Omental fat pad (tissue), 4 donors: ENCODE measurements around the gene PLXNB2. TPM values are rescaled to one million over a fixed set of nuclear protein-coding genes. Genes with fewer than 3 reads are reported as not detected.

Experiments
- ATAC-seq: fragments of 150-250 bp; one replicate; pipeline ENCODE4 v1.9.1; 2016; ENCODE audit warnings: mild to moderate bottlenecking, moderate library complexity; ENCODE audit not compliant: low FRiP score
- DNase-seq: peaks from one replicate; pipeline ENCODE4 v3.0.0-alpha.2; 2019; ENCODE audit warnings: low spot score
- CTCF ChIP-seq, 3 donors: fragments of 450-650 bp; IDR thresholded peaks; one replicate each; pipeline ENCODE4 v1.5.1; 2016 to 2017; ENCODE audit warnings: antibody characterized with exemption in 3 of 3, mild to moderate bottlenecking in 3 of 3, moderate library complexity in 2 of 3
- total RNA-seq, 4 donors: library from RNA; depleted of rRNA; stranded (reverse); fragments of >200 nt; gene quantifications; one replicate each; pipeline ENCODE4 v1.1.0, GENCODE V29; 2016

Gene PLXNB2
- total RNA-seq, 4 donors from 2014 or later = 91.4 to 130 (median 115) TPM

- no peak for TF ChIP-seq CTCF (IDR thresholded peaks at IDR 0.05)
- DNase-seq (no peak), ATAC-seq (no peak)
Measured at GRCh38 chr22:50310031-50310722, 2.7 kb upstream of the PLXNB2 start.

- ATAC-seq (no peak), DNase-seq (no peak)
- TF ChIP-seq CTCF (IDR thresholded peaks at IDR 0.05) = no peak
Measured at GRCh38 chr22:50309601-50309991, 2.1 kb upstream of the PLXNB2 start.

DNA sequence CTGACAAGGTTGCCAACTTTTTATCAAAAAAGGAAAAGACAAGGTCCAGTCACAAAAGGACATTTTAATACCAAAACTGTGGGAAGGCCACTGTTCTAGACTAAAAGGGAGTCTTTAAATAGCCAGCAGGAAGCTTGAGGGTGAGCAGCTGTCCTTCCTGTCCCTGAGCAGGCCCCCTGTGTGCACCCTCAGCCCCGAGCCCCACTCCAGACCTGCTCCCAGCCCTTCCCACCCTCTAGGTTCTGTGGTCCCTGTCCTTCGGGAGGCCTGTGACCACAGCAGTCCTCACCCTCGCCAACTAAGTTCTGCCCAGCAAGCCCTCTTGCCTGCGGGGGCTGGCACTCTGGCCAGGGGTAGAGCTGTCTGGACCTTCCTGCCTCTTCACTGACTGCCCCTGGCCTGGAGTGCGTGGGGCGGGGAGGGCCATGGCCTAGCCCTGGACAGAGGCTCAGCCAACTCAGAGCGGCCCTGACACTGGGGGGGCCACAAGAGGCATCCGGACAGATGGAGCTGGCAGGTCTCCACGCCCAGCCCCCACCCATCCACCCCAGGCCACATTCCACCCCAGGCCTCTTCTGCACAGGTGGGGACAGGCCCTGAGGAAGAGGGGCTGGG, 1.6 kb upstream of the PLXNB2 start:
- ATAC-seq = no peak

GRCh38 chr22:50308597-50308935, 1.1 kb upstream of the PLXNB2 start:
- DNase-seq = no peak
- no peak for TF ChIP-seq CTCF (IDR thresholded peaks at IDR 0.05)
- ATAC-seq = peak; percentile 5

More for the DNA sequence above, 1.6 kb upstream of the PLXNB2 start:
- no peak for DNase-seq
- no peak for TF ChIP-seq CTCF (IDR thresholded peaks at IDR 0.05)

DNA sequence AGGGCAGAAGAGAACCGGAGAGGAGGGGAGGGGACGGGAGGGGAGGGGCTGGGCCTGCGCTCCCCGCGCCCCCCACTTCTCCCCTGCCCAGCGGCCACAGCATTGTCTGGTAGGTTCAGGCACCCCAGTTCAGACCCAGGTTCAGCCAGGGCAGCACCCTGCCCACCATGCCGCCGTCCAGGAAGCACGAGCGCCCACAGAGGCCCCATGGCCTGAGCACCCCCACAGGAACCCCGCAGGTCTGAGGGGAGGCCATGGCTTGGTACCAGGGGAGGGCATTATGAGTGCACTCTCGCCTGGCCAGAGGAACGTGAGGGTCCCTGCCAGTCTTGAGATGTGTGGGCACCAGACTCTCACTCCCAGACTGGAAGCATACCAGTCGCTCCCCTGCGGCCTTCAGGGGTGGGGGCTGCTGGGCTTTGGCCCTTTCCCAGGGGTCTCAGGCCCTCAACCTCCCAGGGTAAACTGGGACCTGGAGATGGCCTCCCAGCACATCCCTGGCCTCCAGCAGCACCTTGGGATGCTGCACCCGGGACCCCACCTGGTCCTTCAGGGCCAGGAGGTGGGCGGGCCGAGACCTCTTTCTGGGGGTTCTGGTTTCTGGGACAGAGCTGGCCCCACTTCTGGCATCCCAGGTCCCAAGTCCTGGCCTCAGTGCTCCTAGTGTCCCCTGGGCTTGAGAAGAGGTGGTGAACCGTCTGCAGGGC, 597 bp upstream of the PLXNB2 start:
- no peak for TF ChIP-seq CTCF (IDR thresholded peaks at IDR 0.05)
- DNase-seq = no peak
- ATAC-seq = no peak

- peak; percentile 84 for DNase-seq
- ATAC-seq = peak; percentile 73
- TF ChIP-seq CTCF (IDR thresholded peaks at IDR 0.05) = no peak
Measured at GRCh38 chr22:50305923-50306566, 1.4 kb downstream of the PLXNB2 start.
